Spinal cord (tissue), 10 donors: ENCODE data around the gene SETMAR. TPM values are rescaled to one million over a fixed set of nuclear protein-coding genes. Genes with fewer than 3 reads are reported as not detected.
"Not testable (repeated sequence)": the region's sequence is repeated elsewhere in the genome, so short reads cannot be mapped to it uniquely, and the experiment has no call there.

Experiments used
- DNase-seq, 6 donors: peaks; one replicate each; pipeline versions ENCODE4 v3.0.0 to v3.0.0-alpha.2; 2013 to 2015; ENCODE audit warnings: low spot score in 6 of 6, low read depth in 4 of 6
- H3K27ac ChIP-seq: one replicate; pipeline ENCODE4 v1.5.1; 2013; ENCODE audit warnings: low read depth, low read length, control low read depth
- H3K27me3 ChIP-seq: one replicate; pipeline ENCODE4 v1.6.1; 2013; ENCODE audit warnings: low read length; ENCODE audit not compliant: control insufficient read depth, insufficient read depth
- H3K36me3 ChIP-seq: one replicate; pipeline ENCODE4 v1.6.1; 2013; ENCODE audit warnings: low read length; ENCODE audit not compliant: control insufficient read depth, insufficient read depth
- H3K4me1 ChIP-seq: one replicate; pipeline ENCODE4 v1.6.1; 2013; ENCODE audit warnings: low read length; ENCODE audit not compliant: control insufficient read depth, insufficient read depth
- H3K4me3 ChIP-seq: one replicate; pipeline ENCODE4 v1.5.1; 2013; ENCODE audit warnings: low read depth, low read length, control low read depth
- H3K9me3 ChIP-seq: one replicate; pipeline ENCODE4 v1.6.1; 2013; ENCODE audit warnings: low read length; ENCODE audit not compliant: control insufficient read depth, insufficient read depth
- WGBS: methylation state at CpG from one replicate; pipeline ENCODE4 v1.1.5; 2013; ENCODE audit warnings: missing lambda C conversion rate; ENCODE audit not compliant: insufficient coverage; 5-methylcytosine and 5-hydroxymethylcytosine counted together
- polyA plus RNA-seq, 2 donors: library from polyadenylated mRNA; unstranded; fragments of 120-200 nt; gene quantifications; one replicate each; pipeline ENCODE4 v1.2.1, GENCODE V29; 2013; ENCODE audit not compliant: insufficient read length in 2 of 2
- total RNA-seq, 2 donors: library from RNA; depleted of rRNA in 1 of 2; stranded (reverse); fragments of 120-200 nt in 1 of 2; fragments of >200 nt in 1 of 2; gene quantifications; one replicate each; pipeline versions ENCODE4 v1.2.3 to v1.2.4, GENCODE V29; 2013 to 2014
- donor health status: healthy.

The SETMAR gene
- total and polyA plus RNA-seq, 4 donors, result 19.1 to 28.4 (median 21.2) TPM

DNA sequence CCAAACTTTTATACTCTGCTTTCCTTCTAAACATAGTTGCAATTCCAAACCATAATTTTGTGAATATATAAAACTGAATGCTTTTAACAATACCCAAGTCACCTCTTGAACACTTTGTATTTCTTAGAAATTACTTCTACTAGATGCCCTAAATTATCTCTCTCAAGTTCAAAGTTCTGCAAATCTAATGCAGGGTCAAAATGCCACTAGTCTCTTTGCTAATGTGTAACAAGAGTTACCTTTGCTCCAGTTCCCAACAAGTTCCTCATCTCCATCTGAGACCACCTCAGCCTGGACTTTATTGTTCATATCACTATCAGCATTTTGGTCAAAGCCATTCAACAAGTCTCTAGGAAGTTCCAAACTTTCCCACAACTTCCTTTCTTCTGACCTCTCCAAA, 26.6 kb downstream of the SETMAR start:
- H3K9me3 ChIP-seq, H3K27ac ChIP-seq, DNase-seq, H3K4me3 ChIP-seq, H3K4me1 ChIP-seq, H3K36me3 ChIP-seq, H3K27me3 ChIP-seq: not testable (repeated sequence)

GRCh38 chr3:4332111-4332510, 28.9 kb downstream of the SETMAR start:
- no peak for DNase-seq
- Histone ChIP-seq H3K27me3 (no peaks in the 10 kb centered on the region), H3K9me3 (peaks cover 4% of the 10 kb centered on the region), H3K4me1 (no peaks in the 10 kb centered on the region), H3K27ac (no peak overlapping the region), H3K36me3 (no peaks in the 10 kb centered on the region), H3K4me3 (no peak overlapping the region)
- WGBS, result no CpG with 5 or more reads among the region's 1 CpG

GRCh38 chr3:4332574-4332973, 29.4 kb downstream of the SETMAR start:
- Histone ChIP-seq H3K27me3 (no peaks in the 10 kb centered on the region), H3K4me1 (no peaks in the 10 kb centered on the region), H3K4me3 (no peak overlapping the region), H3K36me3 (no peaks in the 10 kb centered on the region), H3K9me3 (peaks cover 3% of the 10 kb centered on the region), H3K27ac (no peak overlapping the region)
- DNase-seq, result no peak
- 85% methylated on average over 3 of the region's 3 CpGs for WGBS

DNA sequence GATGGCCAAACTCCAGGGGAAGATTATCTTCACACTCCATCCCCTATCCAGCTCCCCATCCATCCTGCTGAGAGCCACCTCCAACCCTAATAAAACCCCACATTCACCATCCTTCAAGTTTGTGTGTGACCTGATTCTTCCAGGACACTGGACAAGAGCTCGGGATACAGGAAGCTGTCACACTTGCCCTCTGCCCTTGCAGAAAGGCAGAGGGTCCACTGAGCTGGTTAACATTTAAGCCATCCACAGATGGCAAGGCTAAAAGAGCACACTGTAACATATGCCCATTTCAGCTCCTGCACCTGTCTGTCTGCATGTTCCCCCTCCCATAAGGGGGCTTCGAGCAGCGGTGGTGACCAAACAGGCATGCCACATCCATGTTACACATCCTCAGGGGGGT, 29.8 kb downstream of the SETMAR start:
- Histone ChIP-seq H3K36me3 (no peaks in the 10 kb centered on the region), H3K4me1 (no peaks in the 10 kb centered on the region), H3K4me3 (no peak overlapping the region), H3K9me3 (peaks cover 3% of the 10 kb centered on the region), H3K27ac (no peak overlapping the region), H3K27me3 (no peaks in the 10 kb centered on the region)
- WGBS, result 100% methylated on average over 1 of the region's 3 CpGs
- DNase-seq, result no peak

DNA sequence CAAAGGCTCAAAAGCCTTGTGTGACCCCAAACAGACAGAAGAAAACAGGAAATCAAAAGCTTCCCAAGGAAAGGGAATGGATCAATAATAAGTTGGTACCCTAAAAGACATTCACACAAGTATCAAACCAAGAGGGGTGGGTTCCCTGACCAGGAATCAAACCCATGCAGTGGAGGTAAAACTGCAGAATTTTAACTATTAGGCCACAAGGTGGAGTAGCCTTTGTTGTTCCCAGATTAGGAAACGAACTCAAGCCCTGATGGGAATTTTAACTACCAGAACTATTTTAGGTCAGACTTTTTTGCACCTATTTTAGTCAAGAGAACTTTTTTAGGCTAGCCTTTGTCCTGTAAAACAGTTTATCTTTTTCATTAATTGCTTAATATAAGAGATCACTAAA, 31.4 kb downstream of the SETMAR start:
- Histone ChIP-seq H3K9me3 (no peaks in the 10 kb centered on the region), H3K4me3 (no peak overlapping the region), H3K36me3 (no peaks in the 10 kb centered on the region), H3K27ac (no peak overlapping the region), H3K27me3 (no peaks in the 10 kb centered on the region), H3K4me1 (no peaks in the 10 kb centered on the region)
- WGBS, result no CpG with 5 or more reads among the region's 1 CpG
- no peak for DNase-seq

- Histone ChIP-seq H3K27ac (no peak overlapping the region), H3K4me1 (no peaks in the 10 kb centered on the region), H3K36me3 (no peaks in the 10 kb centered on the region), H3K4me3 (no peak overlapping the region), H3K9me3 (no peaks in the 10 kb centered on the region), H3K27me3 (no peaks in the 10 kb centered on the region)
- DNase-seq, result no peak
- 33% methylated on average over 3 of the region's 5 CpGs for WGBS
Observed at GRCh38 chr3:4335840-4336562, 32.8 kb downstream of the SETMAR start.

DNA sequence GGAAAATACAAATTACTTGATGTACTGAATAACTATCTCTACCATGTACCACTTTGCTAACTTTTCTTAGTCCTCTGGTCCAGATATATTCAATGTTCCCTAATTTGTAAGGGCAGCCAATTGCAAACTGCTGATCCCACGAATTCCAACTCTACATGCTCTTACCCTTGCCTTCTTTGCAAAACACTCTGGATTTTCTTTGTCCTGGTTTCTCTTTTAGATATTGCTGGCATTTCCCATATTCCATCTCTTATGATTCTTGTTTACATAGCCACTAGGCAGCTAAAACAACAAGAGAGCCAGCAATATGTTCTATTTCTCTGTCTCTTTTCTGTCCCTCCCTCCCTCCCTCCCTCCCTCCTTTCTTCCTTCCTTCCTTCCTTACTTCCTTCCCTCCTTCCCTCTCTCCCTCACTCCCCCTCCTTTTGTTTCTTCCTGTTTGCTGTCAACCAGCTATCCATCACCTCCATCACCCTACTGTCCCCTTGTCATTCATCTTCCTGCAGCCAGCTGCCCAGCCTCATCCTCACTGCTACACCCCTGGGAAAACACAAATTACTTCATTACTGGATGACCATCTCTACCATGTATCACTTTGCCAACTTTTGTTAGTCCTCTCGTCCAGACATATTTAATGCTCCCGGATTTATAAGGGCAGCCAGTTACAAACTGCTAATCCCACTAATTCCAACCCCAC, 33.8 kb downstream of the SETMAR start:
- Histone ChIP-seq H3K4me1 (no peaks in the 10 kb centered on the region), H3K27ac (no peak overlapping the region), H3K4me3 (no peak overlapping the region), H3K36me3 (no peaks in the 10 kb centered on the region), H3K27me3 (no peaks in the 10 kb centered on the region), H3K9me3 (no peaks in the 10 kb centered on the region)
- no peak for DNase-seq
- WGBS, result 58% methylated on average over 3 of the region's 3 CpGs

- H3K4me1 ChIP-seq, result no peaks in the 10 kb centered on the region
- DNase-seq, result no peak
- H3K9me3 ChIP-seq, result no peaks in the 10 kb centered on the region
- no peak overlapping the region for H3K27ac ChIP-seq
- H3K4me3 ChIP-seq, result no peak overlapping the region
- WGBS, result 96% methylated on average over 4 of the region's 5 CpGs
- no peaks in the 10 kb centered on the region for H3K36me3 ChIP-seq
- no peaks in the 10 kb centered on the region for H3K27me3 ChIP-seq
Observed at GRCh38 chr3:4338751-4339150, 35.6 kb downstream of the SETMAR start.

DNA sequence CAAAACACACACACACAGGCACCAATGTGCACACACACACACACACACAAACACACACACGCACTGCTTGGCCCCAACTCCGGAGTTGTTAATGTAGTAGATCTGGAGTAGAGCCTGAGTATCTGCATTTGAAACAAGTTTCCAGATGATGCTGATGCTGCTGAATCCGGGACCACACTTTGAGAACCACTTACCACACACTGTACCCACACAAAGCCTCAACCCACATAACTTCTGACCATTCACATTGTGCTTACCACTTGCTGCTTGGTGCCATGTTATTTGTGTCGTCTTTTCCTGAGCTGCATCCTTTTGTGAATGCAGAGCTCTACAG, 36.9 kb downstream of the SETMAR start:
- Histone ChIP-seq H3K27me3 (no peaks in the 10 kb centered on the region), H3K4me1 (no peaks in the 10 kb centered on the region), H3K9me3 (no peaks in the 10 kb centered on the region), H3K4me3 (no peak overlapping the region), H3K27ac (no peak overlapping the region), H3K36me3 (no peaks in the 10 kb centered on the region)
- WGBS, result 90% methylated on average over 2 of the region's 4 CpGs
- DNase-seq, result no peak
